ENCODE results near the gene BET1. TPM values are rescaled to one million over a fixed set of nuclear protein-coding genes. Genes with fewer than 3 reads are reported as not detected.

The BET1 gene
- total and polyA plus RNA-seq, 2 of the 8 experiments (the other 6 are each of a cell fraction or from before 2014, with no cell fraction given), result 20.6 to 31.7 TPM

DNA sequence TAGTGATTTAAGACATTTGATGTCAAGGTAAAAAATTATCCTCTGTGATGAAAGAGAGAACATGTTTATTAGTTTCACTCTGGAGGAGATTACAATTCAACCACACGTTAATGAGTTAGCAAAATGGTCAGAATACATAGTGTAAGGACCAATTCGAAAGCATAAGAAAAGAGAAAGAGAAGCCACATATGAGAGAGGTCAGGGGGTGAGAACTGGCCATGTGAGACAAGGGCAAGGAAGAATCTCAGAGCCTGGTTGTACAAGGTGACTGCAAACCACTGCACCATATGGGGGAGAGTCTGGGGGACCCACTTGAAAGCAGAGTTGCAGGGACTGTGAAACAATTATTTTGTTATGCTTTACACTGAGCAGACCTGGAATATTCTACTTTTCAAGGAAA is 27.7 kb upstream of the BET1 start:
- Histone ChIP-seq H2BK15ac (ENCODE audit: low read length) (no peak overlapping the region), H3K79me2 (ENCODE audit: control insufficient read depth in 1 of 2, insufficient read depth in 2 of 2, low read length in 2 of 2) (no peaks in the 10 kb centered on the region), H2AFZ (ENCODE audit: low read length) (no peak overlapping the region), H3K79me1 (ENCODE audit: low read depth, low read length) (no peaks in the 10 kb centered on the region), H4K5ac (ENCODE audit: insufficient read length, low read depth, low read length) (no peak overlapping the region), H2BK20ac (ENCODE audit: low read length) (no peak overlapping the region), H3K9ac (replicated peaks in 1 of 4; ENCODE audit: extremely low read depth in 1 of 4, low read depth in 3 of 4, low read length in 3 of 4) (no peak overlapping the region), H2AK5ac (ENCODE audit: low read depth, low read length) (no peak overlapping the region), H3K4me1 (replicated peaks in 1 of 4; ENCODE audit: control insufficient read depth in 3 of 4, insufficient read depth in 4 of 4, low read length in 3 of 4) (no peaks in the 10 kb centered on the region), H2BK120ac (replicated peaks; ENCODE audit: low read depth, low read length) (no peak overlapping the region), H2BK12ac (ENCODE audit: low read depth, low read length) (no peak overlapping the region), H3K27ac (ENCODE audit: low read depth, low read length) (no peak overlapping the region), H3K18ac (ENCODE audit: extremely low read depth, low read length) (no peak overlapping the region), H2BK5ac (ENCODE audit: low read depth, low read length) (no peak overlapping the region), H3K4ac (replicated peaks; ENCODE audit: insufficient read length, low read depth, low read length) (no peak overlapping the region), H4K20me1 (replicated peaks in 1 of 2; ENCODE audit: control insufficient read depth in 1 of 2, insufficient read depth in 2 of 2, low read length in 2 of 2) (no peaks in the 10 kb centered on the region), H3K56ac (replicated peaks; ENCODE audit: insufficient read length, low read depth, low read length) (no peak overlapping the region), H3K36me3 (ENCODE audit: control insufficient read depth in 2 of 4, insufficient read depth in 4 of 4, low read length in 3 of 4) (no peaks in the 10 kb centered on the region), H3K4me2 (ENCODE audit: insufficient read depth in 1 of 2, low read depth in 2 of 2, low read length in 2 of 2) (no peak overlapping the region), H4K91ac (replicated peaks; ENCODE audit: insufficient read length, low read length) (no peak overlapping the region), H3K9me3 (ENCODE audit: insufficient read depth in 2 of 2, low read depth in 1 of 2, low read length in 1 of 2) (no peaks in the 10 kb centered on the region), H3K23ac (ENCODE audit: insufficient read length) (no peak overlapping the region), H3K14ac (ENCODE audit: insufficient read length) (no peak overlapping the region), H3K23me2 (ENCODE audit: low read depth, low read length) (no peaks in the 10 kb centered on the region), H3K27me3 (replicated peaks in 1 of 4; ENCODE audit: control insufficient read depth in 3 of 4, extremely low read depth in 1 of 4, insufficient read depth in 3 of 4, low read length in 3 of 4) (no peaks in the 10 kb centered on the region), H3K4me3 (ENCODE audit: extremely low read depth in 1 of 4, insufficient read depth in 2 of 4, low read depth in 3 of 4, low read length in 4 of 4) (no peak overlapping the region), H4K8ac (ENCODE audit: extremely low read depth, insufficient read depth, low read length) (no peak overlapping the region)
- no peak for FAIRE-seq
- DNase-seq (ENCODE audit: low read depth in 1 of 2, low spot score in 2 of 2), result no peak
- ChIA-PET POLR2A (ENCODE audit: partially characterized antibody) (no interaction called here), CTCF (ENCODE audit: partially characterized antibody) (no interaction called here)
- TF ChIP-seq, protein P1, sequence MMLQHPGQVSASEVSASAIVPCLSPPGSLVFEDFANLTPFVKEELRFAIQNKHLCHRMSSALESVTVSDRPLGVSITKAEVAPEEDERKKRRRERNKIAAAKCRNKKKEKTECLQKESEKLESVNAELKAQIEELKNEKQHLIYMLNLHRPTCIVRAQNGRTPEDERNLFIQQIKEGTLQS (IDR thresholded peaks at IDR 0.05; ENCODE audit: insufficient read depth, low read depth, low read length), result no peak
- TF ChIP-seq BACH1 (IDR thresholded peaks at IDR 0.05; ENCODE audit: low read length) (no peak), POLR2AphosphoS5 (IDR thresholded peaks at IDR 0.05; ENCODE audit: low read depth, low read length) (no peak), TEAD4 (IDR thresholded peaks at IDR 0.05; ENCODE audit: low read depth, low read length) (no peak), EGR1 (IDR thresholded peaks at IDR 0.05; ENCODE audit: borderline replicate concordance, low read depth, low read length) (no peak), HDAC2 (IDR thresholded peaks at IDR 0.05; ENCODE audit: borderline replicate concordance in 1 of 2, low read depth in 2 of 2, low read length in 2 of 2) (no peak), FOSL1 (IDR thresholded peaks at IDR 0.05; ENCODE audit: insufficient read depth, low read depth, low read length) (no peak), SIRT6 (IDR thresholded peaks at IDR 0.05; ENCODE audit: low read length) (no peak)
- 80% methylated on average over 2 of the region's 2 CpGs; no CpG with 5 or more reads in 1 of the 2 experiments for WGBS, 2 experiments (ENCODE audit: extremely low coverage in 1 of 2, insufficient coverage in 1 of 2, insufficient read length in 1 of 2, insufficient replicate concordance in 2 of 2, low coverage in 1 of 2, low lambda C conversion rate in 2 of 2, missing lambda C conversion rate in 1 of 2)
